ENCODE results near the gene CEPT1.
"Not testable (repeated sequence)": the region's sequence is repeated elsewhere in the genome, so short reads cannot be mapped to it uniquely, and the experiment has no call there.

CEPT1 gene

GRCh38 chr1:111212634-111213335 lies 72.8 kb downstream of the CEPT1 start:
- no peak for FAIRE-seq

- no peak for FAIRE-seq
Observed at GRCh38 chr1:111213412-111213811, 73.4 kb downstream of the CEPT1 start.

- FAIRE-seq: no peak
Observed at GRCh38 chr1:111214074-111214801, 74.2 kb downstream of the CEPT1 start.

- no peak for FAIRE-seq
Observed at GRCh38 chr1:111214884-111215283, 74.9 kb downstream of the CEPT1 start.

- not testable (repeated sequence) for FAIRE-seq
Observed at GRCh38 chr1:111215285-111215684, 75.3 kb downstream of the CEPT1 start.

GRCh38 chr1:111216751-111217150 lies 76.7 kb downstream of the CEPT1 start:
- FAIRE-seq: no peak

GRCh38 chr1:111217183-111217910 lies 77.3 kb downstream of the CEPT1 start:
- FAIRE-seq: no peak

GRCh38 chr1:111218701-111219556 lies 78.9 kb downstream of the CEPT1 start:
- FAIRE-seq: no peak

- no peak for FAIRE-seq
Observed at GRCh38 chr1:111219557-111220286, 79.7 kb downstream of the CEPT1 start.

GRCh38 chr1:111220302-111220890 lies 80.4 kb downstream of the CEPT1 start:
- FAIRE-seq: no peak

GRCh38 chr1:111221276-111221632 lies 81.2 kb downstream of the CEPT1 start:
- FAIRE-seq: no peak

GRCh38 chr1:111221633-111222291 lies 81.7 kb downstream of the CEPT1 start:
- FAIRE-seq: no peak

- no peak for FAIRE-seq
Observed at GRCh38 chr1:111222308-111223125, 82.5 kb downstream of the CEPT1 start.

GRCh38 chr1:111223126-111223685 lies 83.2 kb downstream of the CEPT1 start:
- no peak for FAIRE-seq

- no peak for FAIRE-seq
Observed at GRCh38 chr1:111225091-111225490, 85.1 kb downstream of the CEPT1 start.

GRCh38 chr1:111225717-111226400 lies 85.8 kb downstream of the CEPT1 start:
- no peak for FAIRE-seq

- no peak for FAIRE-seq
Observed at GRCh38 chr1:111227434-111227833, 87.4 kb downstream of the CEPT1 start, which contains the start of gene CHI3L2. Gene CHI3L2, plus strand, starts transcription at chr1:111227713. Its CDS starts 17 bp downstream, at chr1:111227730.

GRCh38 chr1:111227851-111228747 lies 88.1 kb downstream of the CEPT1 start:
- no peak for FAIRE-seq
